Activated CD4-positive, alpha-beta T cell treated with anti-CD3 and anti-CD28 coated beads, Interleukin-2, amount 50 U/mL, for 4 hours (primary cell): ENCODE results near the gene CASP3.
"Not testable (repeated sequence)": the region's sequence is repeated elsewhere in the genome, so short reads cannot be mapped to it uniquely, and the experiment has no call there.

Experiments
- DNase-seq, 2 experiments: peaks; one replicate each; pipeline ENCODE4 v3.0.0-alpha.2; 2020

Gene CASP3

GRCh38 chr4:184662236-184662635 is 13.0 kb upstream of the CASP3 start:
- no peak for DNase-seq

DNA sequence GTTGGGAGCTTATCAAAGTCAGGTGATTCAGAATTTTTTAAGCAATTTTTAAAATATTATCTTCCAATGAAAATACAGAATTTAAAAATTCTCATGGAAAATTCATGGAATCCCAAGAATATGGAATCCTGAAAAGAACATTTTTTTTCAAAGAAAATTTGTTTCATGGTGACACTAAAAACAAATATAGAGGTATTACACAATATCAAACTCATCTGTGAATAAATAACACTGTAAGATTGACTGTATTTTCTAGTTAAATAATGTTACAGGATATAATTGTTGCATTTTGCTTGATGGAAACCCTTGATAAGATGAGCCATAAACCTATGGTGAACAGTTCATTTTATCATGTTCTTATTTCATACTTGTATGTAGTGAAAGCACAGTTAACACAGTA is 11.7 kb upstream of the CASP3 start:
- DNase-seq: no peak

- DNase-seq: not testable (repeated sequence)
Measured at GRCh38 chr4:184657820-184658219, 8.6 kb upstream of the CASP3 start.

DNA sequence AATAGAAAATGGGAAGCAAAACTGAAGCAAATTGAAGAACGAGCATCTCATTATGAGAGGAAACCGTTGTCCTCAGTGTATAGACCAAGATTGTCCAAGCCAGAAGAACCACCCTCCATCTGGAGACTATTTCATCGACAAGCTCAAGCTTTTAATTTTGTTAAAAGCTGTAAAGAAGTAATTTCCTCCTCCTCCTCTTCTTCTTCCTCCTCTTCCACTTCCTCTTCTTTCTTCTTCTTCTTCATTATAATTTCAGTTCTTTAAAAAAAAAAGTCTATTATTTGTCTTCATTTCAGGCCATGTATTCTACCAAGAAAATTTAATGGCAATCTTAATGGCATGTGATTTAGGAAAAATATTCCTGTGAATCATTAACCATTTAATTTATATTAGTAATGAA is 7.9 kb upstream of the CASP3 start:
- DNase-seq: no peak

- DNase-seq: no peak
Measured at GRCh38 chr4:184655889-184656869, 6.9 kb upstream of the CASP3 start.

DNA sequence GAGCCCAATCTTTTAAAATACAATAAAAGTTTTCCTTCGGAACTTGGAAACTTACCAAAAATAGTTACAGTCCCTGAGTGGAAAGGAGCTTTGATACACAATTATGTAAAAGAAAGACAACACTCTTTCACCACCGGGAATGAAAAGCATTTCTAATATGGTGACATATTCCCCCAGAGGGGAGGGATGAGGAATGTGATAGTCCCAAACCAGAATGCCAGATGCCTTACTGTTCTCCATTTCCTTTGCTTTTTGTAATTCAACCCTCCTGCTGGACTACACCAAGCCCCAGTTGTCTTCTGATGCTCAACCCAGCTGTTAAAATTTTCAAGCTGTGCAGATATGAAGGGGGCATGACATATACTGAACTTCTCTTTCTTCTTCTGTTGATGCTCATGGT is 4.4 kb upstream of the CASP3 start:
- DNase-seq: no peak

GRCh38 chr4:184652681-184653080 is 3.4 kb upstream of the CASP3 start:
- not testable (repeated sequence) for DNase-seq

GRCh38 chr4:184651899-184652298 is 2.7 kb upstream of the CASP3 start:
- no peak for DNase-seq

DNA sequence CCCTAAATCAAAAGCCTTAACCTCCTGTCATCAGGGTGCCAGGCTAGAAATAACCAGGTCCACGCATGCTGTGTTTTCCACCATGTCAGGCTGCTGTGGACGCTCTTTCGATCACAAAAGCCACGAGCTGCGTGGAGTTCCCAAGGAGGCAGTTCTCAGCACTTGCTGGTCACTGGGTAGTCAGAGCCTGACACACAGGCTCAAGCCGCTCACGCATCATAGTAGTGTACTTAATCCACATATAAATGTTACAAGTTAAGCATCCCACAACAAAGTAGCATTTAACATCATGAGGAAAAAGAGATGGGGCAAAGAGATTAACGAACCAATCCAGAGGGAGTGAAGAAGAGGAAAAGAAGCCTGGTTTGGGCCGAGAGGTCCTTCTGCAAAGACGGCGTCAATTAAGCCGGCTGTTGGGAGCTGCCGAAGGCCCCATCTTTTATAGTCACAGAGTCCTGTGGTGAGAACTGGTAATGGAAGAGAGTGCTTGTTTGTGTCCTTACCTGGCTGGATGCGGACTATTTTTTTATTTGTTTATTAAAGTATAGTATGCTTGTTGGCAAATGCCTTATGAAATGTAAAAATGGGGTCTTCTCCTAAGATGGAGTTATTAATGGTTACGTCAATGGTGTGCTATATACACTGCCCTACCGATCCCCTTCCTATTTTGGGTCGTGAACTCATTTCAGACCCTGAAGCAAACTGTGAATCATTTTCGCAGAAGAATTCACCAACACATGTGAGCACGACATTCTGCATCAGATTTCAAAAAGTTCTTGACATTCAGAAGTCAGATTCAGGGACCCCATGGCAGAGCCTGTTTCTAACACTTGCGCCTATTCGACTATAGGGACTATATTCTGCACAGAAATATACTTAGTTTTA is 966 bp upstream of the CASP3 start:
- peak in 1 of 2 experiments; percentile 7 for DNase-seq

DNA sequence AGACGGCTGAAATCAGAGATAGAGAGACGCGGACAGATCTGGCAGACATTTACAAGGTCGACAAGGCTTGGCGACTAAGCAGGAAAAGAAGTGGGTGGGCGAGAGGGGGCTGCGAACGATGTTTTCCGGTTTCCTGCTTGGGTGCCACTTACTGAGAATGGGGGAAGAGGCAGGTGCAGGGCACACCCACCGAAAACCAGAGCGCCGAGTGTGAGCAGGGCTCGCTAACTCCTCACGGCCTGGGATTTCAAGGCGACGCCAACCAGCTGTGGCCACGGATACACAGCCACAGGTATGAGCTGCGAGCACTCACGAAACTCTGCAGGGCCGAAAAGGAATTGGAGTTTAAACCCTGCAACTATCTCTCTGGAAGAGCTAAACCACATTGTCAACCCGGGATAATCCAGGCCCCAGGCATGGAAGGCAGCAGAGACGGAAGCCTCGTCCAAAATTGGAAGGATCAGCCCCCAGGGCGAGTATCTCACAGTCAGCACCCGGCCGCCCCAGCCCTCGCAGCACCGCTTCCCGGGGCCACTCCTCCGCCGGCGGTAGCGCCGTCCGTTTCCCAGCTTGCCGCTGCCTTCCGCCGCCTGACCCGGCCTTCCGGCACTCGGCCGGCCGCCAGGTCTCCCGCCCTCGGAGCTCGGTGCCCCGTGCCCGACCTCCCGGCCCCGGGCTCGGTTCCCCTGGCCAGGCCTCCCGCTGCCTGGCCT is 778 bp downstream of the CASP3 start:
- peak; percentile 17 to 29 for DNase-seq

DNA sequence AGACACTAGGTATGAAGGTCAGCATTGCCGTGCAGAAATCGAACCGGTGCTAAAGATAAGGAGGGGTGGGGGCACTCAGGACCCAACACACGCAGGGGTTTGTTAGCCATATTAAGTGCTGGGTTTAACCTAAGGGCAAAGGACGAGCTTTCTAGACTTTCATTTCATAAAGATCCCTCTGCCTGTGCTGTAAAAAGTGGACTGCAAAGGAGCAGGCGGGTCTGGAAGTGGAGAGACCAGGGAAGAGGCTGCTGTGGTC is 1.3 kb downstream of the CASP3 start:
- no peak for DNase-seq

- no peak for DNase-seq
Measured at GRCh38 chr4:184647266-184648053, 1.8 kb downstream of the CASP3 start.

DNA sequence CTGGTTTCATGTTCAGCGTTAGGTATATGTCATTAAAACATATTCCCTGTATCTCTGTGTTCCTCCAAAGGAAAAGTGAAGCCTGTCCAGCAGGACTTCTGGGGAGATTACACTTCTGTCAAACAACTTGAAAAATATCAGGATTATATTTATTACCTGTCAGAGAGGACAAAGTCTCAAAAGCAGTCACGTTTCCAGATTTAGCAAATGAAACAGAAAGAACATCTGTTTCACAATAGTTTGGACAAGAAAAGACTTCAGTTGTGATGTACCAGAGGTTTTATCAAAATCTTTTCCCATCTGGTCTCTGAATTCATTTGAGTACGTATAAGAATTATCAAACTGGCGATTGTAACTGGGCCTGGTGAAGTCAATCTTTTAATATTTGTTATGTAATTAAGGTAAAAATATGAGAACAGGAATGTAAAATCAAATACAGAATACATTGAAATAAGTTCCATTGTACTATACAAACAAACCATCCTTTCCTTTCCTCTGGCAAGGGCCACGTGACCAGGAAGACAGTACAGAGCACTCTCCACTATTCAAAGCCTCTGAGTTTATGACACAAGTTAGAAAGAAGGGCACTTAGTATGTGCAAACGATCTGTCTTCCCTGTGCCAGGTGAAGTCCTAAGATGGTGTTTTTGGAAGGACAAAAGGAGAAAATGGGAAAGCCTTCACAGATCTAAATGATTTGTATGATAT is 3.2 kb downstream of the CASP3 start:
- no peak for DNase-seq

GRCh38 chr4:184644553-184645307 is 4.5 kb downstream of the CASP3 start:
- DNase-seq: no peak

DNA sequence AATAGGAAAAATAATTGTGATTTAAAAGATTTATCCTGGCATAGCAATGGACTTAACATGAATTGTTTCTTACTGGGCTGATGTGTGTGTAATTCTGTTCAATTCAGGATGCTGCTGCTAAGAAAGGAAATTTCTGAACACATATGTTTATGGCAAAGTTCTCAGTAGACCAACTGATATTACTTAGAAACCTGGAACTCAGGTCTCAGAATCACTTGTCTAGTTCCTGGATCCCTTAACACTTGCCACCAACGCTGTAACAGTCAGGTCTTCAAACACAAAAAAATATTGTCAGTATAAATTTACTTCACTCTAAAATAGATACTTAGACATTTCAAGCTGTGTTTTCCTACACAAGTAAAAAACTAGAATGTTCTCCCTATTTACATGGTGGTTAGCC is 5.5 kb downstream of the CASP3 start:
- no peak for DNase-seq

DNA sequence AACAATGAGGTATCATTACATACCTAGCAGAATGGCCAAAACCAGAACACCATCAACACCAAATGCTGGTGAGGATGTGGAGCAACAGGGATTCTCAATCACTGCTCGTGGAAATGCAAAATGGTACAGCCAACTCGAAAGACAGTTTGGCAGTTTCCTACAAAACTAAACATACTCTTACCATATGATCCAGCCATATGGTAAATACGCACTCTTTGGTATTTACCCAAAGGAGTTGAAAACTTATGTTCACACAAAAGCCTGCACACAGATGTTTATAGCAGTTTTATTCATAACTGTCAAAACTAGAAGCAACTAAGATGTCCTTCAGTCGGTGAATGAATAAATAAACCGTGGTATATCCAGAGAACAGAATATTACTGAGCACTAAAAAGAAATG is 7.8 kb downstream of the CASP3 start:
- DNase-seq: no peak

DNA sequence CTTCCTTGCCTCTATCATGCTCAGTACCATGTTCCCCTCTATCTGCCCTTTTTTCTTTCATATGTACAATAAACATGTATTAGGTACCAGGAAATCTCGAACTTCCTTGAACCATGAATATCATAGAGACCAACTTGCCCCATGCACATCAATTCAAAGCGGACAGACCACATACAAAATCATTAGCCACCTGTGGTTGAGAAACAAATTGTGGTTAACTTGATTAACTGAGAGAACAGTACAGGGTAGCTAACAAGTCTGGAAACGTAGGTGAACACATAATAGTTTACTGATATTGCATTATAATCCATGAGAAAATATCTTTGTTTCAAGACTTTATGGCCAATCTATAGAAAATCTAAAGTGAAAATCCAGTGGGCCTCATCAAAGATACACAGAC is 8.2 kb downstream of the CASP3 start:
- DNase-seq: no peak

DNA sequence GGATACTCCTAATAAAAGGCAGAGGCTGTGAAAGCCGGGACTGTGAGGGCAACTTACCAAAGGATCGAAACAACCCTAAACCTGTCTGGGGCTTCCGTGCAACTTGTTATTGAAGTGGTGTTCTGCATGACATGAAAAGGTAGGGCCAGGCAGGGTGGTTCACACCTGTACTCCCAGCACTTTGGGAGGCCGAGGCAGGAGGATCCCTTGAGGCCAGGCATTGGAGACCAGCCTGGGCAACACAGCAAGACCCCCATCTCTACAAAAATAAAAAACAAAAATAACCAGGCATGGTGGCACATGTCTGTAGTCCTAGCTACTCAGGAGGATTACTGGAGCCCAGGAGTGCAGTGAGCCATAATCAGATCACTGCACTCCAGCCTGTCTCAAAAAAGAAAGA is 12.3 kb downstream of the CASP3 start:
- no peak for DNase-seq

DNA sequence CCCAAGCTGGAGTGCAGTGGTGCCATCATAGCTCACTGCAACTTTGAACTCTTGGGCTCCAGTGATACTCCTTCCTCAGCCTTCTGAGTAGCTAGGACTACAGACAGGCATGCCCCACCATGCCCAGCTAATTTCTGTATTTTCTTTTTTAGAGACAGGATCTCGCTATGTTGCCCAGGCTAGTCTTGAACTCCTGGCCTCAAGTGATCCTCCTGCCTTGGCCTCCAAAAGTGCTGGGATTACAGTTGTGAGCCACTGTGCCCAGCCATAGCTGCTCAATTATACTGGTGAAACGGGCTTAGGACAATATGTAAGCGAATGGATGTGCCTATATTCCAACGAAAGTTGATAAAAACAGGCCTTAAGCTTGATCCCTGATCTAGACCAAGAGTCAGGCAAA is 13.1 kb downstream of the CASP3 start:
- no peak for DNase-seq

GRCh38 chr4:184635381-184635780 is 13.9 kb downstream of the CASP3 start:
- no peak for DNase-seq

DNA sequence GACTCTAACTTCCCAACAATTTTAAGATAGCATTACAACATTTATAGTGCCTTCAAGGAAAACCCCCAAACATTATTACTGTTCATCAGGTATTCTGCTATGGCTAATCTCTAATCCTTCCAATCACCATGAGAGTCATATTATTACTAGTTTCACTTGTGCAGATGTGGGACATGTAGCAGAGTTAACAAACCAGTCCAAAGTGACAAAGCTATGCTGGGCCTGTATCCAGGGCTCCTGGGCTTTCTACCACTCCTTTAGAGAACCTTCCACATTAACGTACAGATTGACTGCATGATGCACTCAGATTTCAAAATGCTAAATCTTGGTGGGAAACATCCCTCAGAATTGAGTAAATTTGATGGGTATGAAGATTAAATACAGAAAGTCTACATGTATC is 16.4 kb downstream of the CASP3 start:
- no peak for DNase-seq
